T-helper 17 cell (primary cell): ENCODE data around the gene INSM2. TPM values are rescaled to one million over a fixed set of nuclear protein-coding genes. Genes with fewer than 3 reads are reported as not detected.
A peak's percentile ranks its signal among the peaks of the same experiment; 100 is the strongest.

Source experiments
- ATAC-seq: fragments of 150-1000 bp; cut with Tn5 transposase; 2 replicates; pipeline ENCODE4 v1.10.0; 2021; ENCODE audit warnings: mild to moderate bottlenecking, moderate library complexity
- DNase-seq, 3 donors: peaks; one replicate each; pipeline versions ENCODE4 v3.0.0 to v3.0.0-alpha.2; 2020 to 2021
- H3K9me3 ChIP-seq: one replicate; pipeline ENCODE4 v1.7.0; 2013; ENCODE audit warnings: low read length, mild to moderate bottlenecking; ENCODE audit not compliant: control insufficient read depth, poor library complexity, severe bottlenecking
- H3K27ac Mint-ChIP-seq: one replicate; pipeline ENCODE4 v1.8.0; 2022; ENCODE audit warnings: mild to moderate bottlenecking, moderate library complexity, mixed read lengths
- H3K27me3 Mint-ChIP-seq: one replicate; pipeline ENCODE4 v1.8.0; 2022; ENCODE audit warnings: mixed read lengths
- H3K36me3 Mint-ChIP-seq: one replicate; pipeline ENCODE4 v1.8.0; 2022; ENCODE audit warnings: low read depth, mixed read lengths
- H3K4me1 Mint-ChIP-seq: one replicate; pipeline ENCODE4 v1.8.0; 2022; ENCODE audit warnings: mild to moderate bottlenecking, mixed read lengths
- H3K4me3 Mint-ChIP-seq: one replicate; pipeline ENCODE4 v1.8.0; 2022; ENCODE audit warnings: mild to moderate bottlenecking, moderate library complexity, mixed read lengths
- total RNA-seq, 4 donors: library from RNA in 2 of 4; stranded (reverse) in 2 of 4; gene quantifications; one replicate each; pipeline ENCODE4 v1.2.3 and lab custom pipeline; 2022 to 2026

Gene INSM2
- total RNA-seq (not detected), total RNA-seq (lab: John Stamatoyannopoulos, UW) (0 reads per million in 2 donors)

DNA sequence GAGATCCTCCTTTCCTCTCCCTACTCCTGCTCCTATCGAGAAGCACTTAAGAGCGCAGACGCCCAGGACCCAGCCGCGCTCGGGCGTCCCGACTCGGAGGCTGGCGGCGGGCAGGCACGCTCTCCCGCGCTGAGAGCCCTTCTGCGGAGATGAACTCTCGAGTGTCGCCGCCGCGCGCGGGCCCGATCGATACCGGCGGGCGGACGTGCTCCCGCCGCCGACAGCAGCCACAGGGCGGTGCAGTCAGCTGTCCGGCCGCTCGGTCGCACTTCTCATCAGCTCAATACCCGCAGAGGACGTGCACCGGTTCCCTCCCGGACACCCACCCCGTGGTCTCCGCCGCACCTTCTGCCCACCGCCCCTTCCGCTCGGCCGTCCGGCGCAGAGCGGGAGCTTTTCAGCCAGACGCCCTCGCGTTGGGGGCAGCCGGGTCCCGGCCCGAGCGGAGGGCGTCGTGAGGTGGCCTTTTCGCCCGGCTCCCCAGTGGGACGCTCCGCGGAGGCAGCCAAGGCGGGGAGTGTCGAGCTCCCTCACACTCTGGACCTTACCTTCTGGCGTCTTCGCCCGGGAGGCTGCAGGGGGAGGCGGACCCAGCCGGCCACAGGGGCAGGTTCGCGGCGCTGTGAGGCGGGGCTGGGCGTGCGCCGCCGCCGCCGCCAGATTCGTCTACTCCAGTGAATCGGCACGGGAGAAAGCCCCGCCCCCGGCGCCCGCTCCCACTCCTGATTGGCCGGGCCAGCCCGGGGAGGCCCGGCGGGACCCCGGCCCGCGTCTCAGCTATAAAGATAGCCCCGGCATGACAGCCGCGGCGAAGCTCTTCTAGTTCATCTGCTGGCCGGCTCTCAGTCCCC, at the start of gene INSM2:
Gene INSM2, plus strand, starts transcription at position 808 of the 851 bp plus-strand sequence. CDS start 89 bp downstream, outside the sequence.
- peak in 2 of 3 donors; percentile 23 to 41 for DNase-seq

GRCh38 chr14:35492569-35493014, 41.4 kb upstream of the INSM2 start:
- H3K27ac Mint-ChIP-seq: no peak overlapping the region
- H3K27me3 Mint-ChIP-seq: peaks cover 26% of the 10 kb centered on the region
- H3K36me3 Mint-ChIP-seq: peaks cover 2% of the 10 kb centered on the region

More for the DNA sequence above, at the start of gene INSM2:
- H3K27ac Mint-ChIP-seq: no peak within 1 kb of the TSS
- ATAC-seq: peak; percentile 71
- H3K9me3 ChIP-seq: no peaks in the 10 kb centered on the region
- H3K36me3 Mint-ChIP-seq: peaks cover 5% of the 10 kb centered on the region
- H3K4me1 Mint-ChIP-seq: peaks cover 13% of the 10 kb centered on the region
- H3K27me3 Mint-ChIP-seq: peaks cover 60% of the 10 kb centered on the region
- peak within 1 kb of the TSS; percentile 87 for H3K4me3 Mint-ChIP-seq

GRCh38 chr14:35495278-35495677, 38.7 kb upstream of the INSM2 start:
- peaks cover 4% of the 10 kb centered on the region for H3K36me3 Mint-ChIP-seq
- H3K27me3 Mint-ChIP-seq: peaks cover 39% of the 10 kb centered on the region
- DNase-seq: no peak
- no peak overlapping the region for H3K27ac Mint-ChIP-seq
- H3K4me1 Mint-ChIP-seq: no peaks in the 10 kb centered on the region
- no peak for ATAC-seq
- H3K9me3 ChIP-seq: no peaks in the 10 kb centered on the region
- H3K4me3 Mint-ChIP-seq: no peak overlapping the region

More at GRCh38 chr14:35492569-35493014, 41.4 kb upstream of the INSM2 start:
- no peak overlapping the region for H3K4me3 Mint-ChIP-seq
- ATAC-seq: no peak
- no peaks in the 10 kb centered on the region for H3K9me3 ChIP-seq
- no peaks in the 10 kb centered on the region for H3K4me1 Mint-ChIP-seq
- DNase-seq: no peak

DNA sequence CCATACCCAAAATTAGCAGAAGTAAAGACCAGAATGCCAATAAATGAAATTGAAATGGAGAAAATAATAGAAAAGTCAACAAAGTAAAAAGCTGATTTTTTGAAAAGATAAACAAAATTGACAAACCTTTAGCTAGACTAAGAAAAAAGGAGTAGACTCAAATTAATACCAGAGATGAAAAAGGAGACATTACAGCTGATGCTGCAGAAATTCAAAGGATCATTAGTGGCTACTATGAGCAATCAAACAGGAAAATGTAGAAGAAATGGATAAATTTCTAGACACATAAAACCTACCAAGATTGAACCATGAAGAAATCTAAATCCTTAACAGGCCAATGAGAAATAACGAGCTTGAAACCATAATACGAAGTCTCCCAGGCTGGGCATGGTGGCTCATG, 34.8 kb upstream of the INSM2 start:
- no peak for ATAC-seq
- H3K27me3 Mint-ChIP-seq: peaks cover 46% of the 10 kb centered on the region

GRCh38 chr14:35503646-35504045, 30.3 kb upstream of the INSM2 start:
- peaks cover 22% of the 10 kb centered on the region for H3K27me3 Mint-ChIP-seq
- no peaks in the 10 kb centered on the region for H3K9me3 ChIP-seq
- H3K4me3 Mint-ChIP-seq: no peak overlapping the region
- DNase-seq: no peak
- no peak overlapping the region for H3K27ac Mint-ChIP-seq
- H3K4me1 Mint-ChIP-seq: peaks cover 6% of the 10 kb centered on the region
- no peaks in the 10 kb centered on the region for H3K36me3 Mint-ChIP-seq
- ATAC-seq: no peak

More for the DNA sequence above, 34.8 kb upstream of the INSM2 start:
- no peaks in the 10 kb centered on the region for H3K9me3 ChIP-seq
- Mint-ChIP-seq H3K4me3 (no peak overlapping the region), H3K27ac (no peak overlapping the region), H3K36me3 (peaks cover 4% of the 10 kb centered on the region), H3K4me1 (no peaks in the 10 kb centered on the region)
- no peak for DNase-seq

- H3K36me3 Mint-ChIP-seq: no peaks in the 10 kb centered on the region
- no peaks in the 10 kb centered on the region for H3K9me3 ChIP-seq
- no peak for ATAC-seq
- no peak overlapping the region for H3K4me3 Mint-ChIP-seq
- no peak overlapping the region for H3K27ac Mint-ChIP-seq
- peaks cover 6% of the 10 kb centered on the region for H3K4me1 Mint-ChIP-seq
- peaks cover 23% of the 10 kb centered on the region for H3K27me3 Mint-ChIP-seq
- no peak for DNase-seq
Measured at GRCh38 chr14:35504260-35504659, 29.7 kb upstream of the INSM2 start.

- Mint-ChIP-seq H3K4me1 (peaks cover 6% of the 10 kb centered on the region), H3K36me3 (no peaks in the 10 kb centered on the region), H3K27ac (no peak overlapping the region), H3K27me3 (peaks cover 19% of the 10 kb centered on the region), H3K4me3 (no peak overlapping the region)
- no peak for DNase-seq
- H3K9me3 ChIP-seq: no peaks in the 10 kb centered on the region
- no peak for ATAC-seq
Measured at GRCh38 chr14:35506461-35506860, 27.5 kb upstream of the INSM2 start.

DNA sequence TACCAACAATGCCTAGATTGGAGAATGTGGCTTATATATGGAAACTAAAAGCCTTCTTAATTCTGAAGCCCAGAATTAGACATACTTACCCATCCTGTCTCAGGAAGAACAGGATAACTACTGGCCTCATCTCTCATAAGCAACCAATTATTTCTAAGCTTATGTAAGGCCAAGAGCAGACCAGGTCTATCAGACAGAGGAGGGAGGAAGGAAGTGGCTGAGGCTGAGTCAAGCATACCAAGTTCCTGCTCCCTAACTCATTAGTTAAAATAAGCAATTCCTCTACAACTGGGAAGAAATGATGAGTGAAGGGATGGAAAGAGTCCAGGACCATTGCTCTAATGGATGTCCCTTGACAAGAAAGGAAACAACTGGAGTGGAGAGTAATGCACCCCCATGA, 27.0 kb upstream of the INSM2 start:
- Mint-ChIP-seq H3K27ac (no peak overlapping the region), H3K27me3 (peaks cover 14% of the 10 kb centered on the region), H3K4me3 (no peak overlapping the region), H3K36me3 (no peaks in the 10 kb centered on the region), H3K4me1 (peaks cover 6% of the 10 kb centered on the region)
- ATAC-seq (no peak), DNase-seq (no peak)
- H3K9me3 ChIP-seq: no peaks in the 10 kb centered on the region

- DNase-seq (no peak), ATAC-seq (no peak)
- Mint-ChIP-seq H3K27me3 (peaks cover 13% of the 10 kb centered on the region), H3K36me3 (no peaks in the 10 kb centered on the region), H3K4me1 (peaks cover 6% of the 10 kb centered on the region), H3K27ac (no peak overlapping the region), H3K4me3 (no peak overlapping the region)
- H3K9me3 ChIP-seq: no peaks in the 10 kb centered on the region
Measured at GRCh38 chr14:35509846-35510245, 24.1 kb upstream of the INSM2 start.

GRCh38 chr14:35512765-35513164, 21.2 kb upstream of the INSM2 start:
- no peak for DNase-seq
- no peaks in the 10 kb centered on the region for H3K9me3 ChIP-seq
- no peak for ATAC-seq
- H3K4me3 Mint-ChIP-seq: no peak overlapping the region
- H3K27me3 Mint-ChIP-seq: peaks cover 28% of the 10 kb centered on the region
- no peak overlapping the region for H3K27ac Mint-ChIP-seq
- H3K36me3 Mint-ChIP-seq: no peaks in the 10 kb centered on the region
- H3K4me1 Mint-ChIP-seq: no peaks in the 10 kb centered on the region

- Mint-ChIP-seq H3K4me3 (no peak overlapping the region), H3K27me3 (peaks cover 22% of the 10 kb centered on the region), H3K36me3 (no peaks in the 10 kb centered on the region), H3K27ac (no peak overlapping the region), H3K4me1 (no peaks in the 10 kb centered on the region)
- H3K9me3 ChIP-seq: no peaks in the 10 kb centered on the region
- DNase-seq (no peak), ATAC-seq (no peak)
Measured at GRCh38 chr14:35515916-35516315, 18.0 kb upstream of the INSM2 start.

GRCh38 chr14:35519986-35520385, 14.0 kb upstream of the INSM2 start:
- peaks cover 31% of the 10 kb centered on the region for H3K27me3 Mint-ChIP-seq
- ATAC-seq (no peak), DNase-seq (no peak)
- no peaks in the 10 kb centered on the region for H3K4me1 Mint-ChIP-seq
- no peaks in the 10 kb centered on the region for H3K9me3 ChIP-seq
- H3K27ac Mint-ChIP-seq: no peak overlapping the region
- no peak overlapping the region for H3K4me3 Mint-ChIP-seq
- H3K36me3 Mint-ChIP-seq: no peaks in the 10 kb centered on the region

DNA sequence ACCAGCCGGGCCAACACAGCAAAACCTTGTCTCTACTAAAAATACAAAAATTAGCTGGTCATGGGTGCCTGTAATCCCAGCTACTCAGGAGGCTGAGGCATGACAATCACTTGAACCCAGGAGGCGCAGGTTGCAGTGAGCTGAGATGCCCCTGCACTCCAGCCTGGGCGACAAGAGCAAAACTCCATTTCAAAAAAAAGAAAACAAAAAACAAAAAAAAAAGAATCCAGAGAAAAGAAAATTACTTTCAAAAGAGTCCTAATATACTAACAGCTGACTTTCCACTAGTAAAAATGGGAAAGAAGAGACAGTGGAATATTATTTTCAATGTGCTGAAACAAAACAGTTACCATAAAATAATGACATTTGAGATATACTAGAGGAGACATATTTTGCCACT, 8.3 kb upstream of the INSM2 start:
- no peaks in the 10 kb centered on the region for H3K9me3 ChIP-seq
- ATAC-seq (no peak), DNase-seq (no peak)
- Mint-ChIP-seq H3K36me3 (peaks cover 2% of the 10 kb centered on the region), H3K4me3 (no peak overlapping the region), H3K27me3 (peaks cover 38% of the 10 kb centered on the region), H3K27ac (no peak overlapping the region), H3K4me1 (no peaks in the 10 kb centered on the region)

- Mint-ChIP-seq H3K4me1 (no peaks in the 10 kb centered on the region), H3K4me3 (no peak overlapping the region), H3K36me3 (peaks cover 2% of the 10 kb centered on the region), H3K27me3 (peaks cover 41% of the 10 kb centered on the region), H3K27ac (no peak overlapping the region)
- H3K9me3 ChIP-seq: no peaks in the 10 kb centered on the region
- DNase-seq (no peak), ATAC-seq (no peak)
Measured at GRCh38 chr14:35526962-35527361, 7.0 kb upstream of the INSM2 start.
